Activated CD8-positive, alpha-beta T cell treated with anti-CD3 and anti-CD28 coated beads for 36 hours (primary cell): ENCODE data around the gene SATB1. TPM values are rescaled to one million over a fixed set of nuclear protein-coding genes. Genes with fewer than 3 reads are reported as not detected.

Experiments used
- ATAC-seq: fragments of 200-7000 bp; cut with Tn5 transposase; one replicate; pipeline ENCODE4 v1.10.0; 2021; ENCODE audit warnings: mild to moderate bottlenecking, moderate library complexity
- CTCF ChIA-PET: fragments of 350-600 bp; sonication (Branson Sonifier 250); formaldehyde crosslinking; loops from one replicate; lab custom pipeline; 2021; ENCODE audit warnings: antibody characterized with exemption; lab: Charles Lee
- POLR2A ChIA-PET: fragments of 350-600 bp; sonication (Branson Sonifier 250); formaldehyde crosslinking; loops from one replicate; lab custom pipeline; 2021; ENCODE audit warnings: antibody characterized with exemption; lab: Charles Lee
- DNase-seq: peaks from one replicate; pipeline ENCODE4 v3.0.0-alpha.2; 2020
- H3K27ac Mint-ChIP-seq: one replicate; pipeline ENCODE4 v1.8.0; 2021; ENCODE audit warnings: mild to moderate bottlenecking, mixed read lengths
- H3K27me3 Mint-ChIP-seq: one replicate; pipeline ENCODE4 v1.8.0; 2021; ENCODE audit warnings: mixed read lengths
- H3K36me3 Mint-ChIP-seq: one replicate; pipeline ENCODE4 v1.8.0; 2021; ENCODE audit warnings: low read depth, mixed read lengths
- H3K4me1 Mint-ChIP-seq: one replicate; pipeline ENCODE4 v1.8.0; 2021; ENCODE audit warnings: low read depth, mixed read lengths
- H3K4me3 Mint-ChIP-seq: one replicate; pipeline ENCODE4 v1.8.0; 2021; ENCODE audit warnings: mild to moderate bottlenecking, moderate library complexity, mixed read lengths
- H3K9me3 Mint-ChIP-seq: one replicate; pipeline ENCODE4 v1.8.0; 2021; ENCODE audit warnings: mixed read lengths
- CTCF ChIP-seq: fragments of 200-600 bp; IDR thresholded peaks from one replicate; pipeline ENCODE4 v1.8.0; 2022; ENCODE audit warnings: antibody characterized with exemption, mild to moderate bottlenecking
- intact Hi-C: fragments of 100-400 bp; cut with micrococcal nuclease; formaldehyde crosslinking; loops from one replicate; pipeline ENCODE4 v1.10.0; 2022
- total RNA-seq, 2 experiments: library from RNA; stranded (reverse); gene quantifications; one replicate each; pipeline ENCODE4 v1.2.3, GENCODE V29; 2021

Gene SATB1
- total RNA-seq, 2 experiments from 2014 or later = 208 to 213 TPM

- H3K27ac Mint-ChIP-seq = no peak overlapping the region
- H3K27me3 Mint-ChIP-seq = no peaks in the 10 kb centered on the region
- no peak overlapping the region for H3K4me3 Mint-ChIP-seq
- no peak for DNase-seq
- H3K36me3 Mint-ChIP-seq = peaks cover 71% of the 10 kb centered on the region
- no peak for TF ChIP-seq CTCF
- intact Hi-C loops = no loop called here
- ChIA-PET CTCF (interaction anchor here (0.6 to 1.5 kb wide), 4 partner anchors 10 to 372 kb away, joined by 3 to 6 read pairs (median 3); no protein-coding TSS in a partner anchor), POLR2A (interaction anchor here (0.7 to 1.2 kb wide), 7 partner anchors 10 to 356 kb away, joined by 3 to 4 read pairs (median 3); no protein-coding TSS in a partner anchor)
- ATAC-seq = no peak
- no peaks in the 10 kb centered on the region for H3K9me3 Mint-ChIP-seq
- peaks cover 68% of the 10 kb centered on the region for H3K4me1 Mint-ChIP-seq
Measured at GRCh38 chr3:18385706-18386105, 39.4 kb downstream of the SATB1 start.

- ChIA-PET CTCF (interaction anchor here (1.1 kb wide), 1 partner anchor 13 kb away, joined by 3 read pairs; no protein-coding TSS in a partner anchor), POLR2A (interaction anchor here (1.2 kb wide), 1 partner anchor 13 kb away, joined by 5 read pairs; no protein-coding TSS in a partner anchor)
- ATAC-seq (peak; percentile 55), DNase-seq (no peak)
- Mint-ChIP-seq H3K4me1 (peaks cover 70% of the 10 kb centered on the region), H3K9me3 (no peaks in the 10 kb centered on the region), H3K4me3 (no peak overlapping the region), H3K27me3 (no peaks in the 10 kb centered on the region), H3K27ac (peak overlapping the region; percentile 32), H3K36me3 (peaks cover 72% of the 10 kb centered on the region)
- TF ChIP-seq CTCF = no peak
- intact Hi-C loops = no loop called here
Measured at GRCh38 chr3:18382760-18383369, 42.3 kb downstream of the SATB1 start.

GRCh38 chr3:18379647-18380046 lies 45.5 kb downstream of the SATB1 start:
- H3K27ac Mint-ChIP-seq = peak overlapping the region; percentile 82
- H3K9me3 Mint-ChIP-seq = no peaks in the 10 kb centered on the region
- peaks cover 85% of the 10 kb centered on the region for H3K4me1 Mint-ChIP-seq
- peaks cover 75% of the 10 kb centered on the region for H3K36me3 Mint-ChIP-seq
- DNase-seq = no peak
- H3K27me3 Mint-ChIP-seq = no peaks in the 10 kb centered on the region
- intact Hi-C loops = no loop called here
- no peak for ATAC-seq
- H3K4me3 Mint-ChIP-seq = no peak overlapping the region
- no peak for TF ChIP-seq CTCF
- POLR2A ChIA-PET = no interaction called here
- CTCF ChIA-PET = interaction anchor here (3.0 kb wide), 1 partner anchor 10 kb away, joined by 14 read pairs; no protein-coding TSS in a partner anchor

GRCh38 chr3:18378218-18378617 lies 46.9 kb downstream of the SATB1 start:
- ChIA-PET POLR2A (interaction anchor here (1.1 kb wide), 1 partner anchor 11 kb away, joined by 3 read pairs; no protein-coding TSS in a partner anchor), CTCF (interaction anchor here (1.8 kb wide), 1 partner anchor 12 kb away, joined by 4 read pairs; no protein-coding TSS in a partner anchor)
- DNase-seq = no peak
- H3K4me3 Mint-ChIP-seq = no peak overlapping the region
- H3K9me3 Mint-ChIP-seq = no peaks in the 10 kb centered on the region
- no peak for TF ChIP-seq CTCF
- intact Hi-C loops = no loop called here
- H3K27ac Mint-ChIP-seq = peak overlapping the region; percentile 52
- peaks cover 86% of the 10 kb centered on the region for H3K4me1 Mint-ChIP-seq
- no peak for ATAC-seq
- peaks cover 79% of the 10 kb centered on the region for H3K36me3 Mint-ChIP-seq
- H3K27me3 Mint-ChIP-seq = no peaks in the 10 kb centered on the region

- H3K9me3 Mint-ChIP-seq = no peaks in the 10 kb centered on the region
- ATAC-seq (no peak), DNase-seq (no peak)
- peaks cover 89% of the 10 kb centered on the region for H3K4me1 Mint-ChIP-seq
- peaks cover 81% of the 10 kb centered on the region for H3K36me3 Mint-ChIP-seq
- H3K27me3 Mint-ChIP-seq = no peaks in the 10 kb centered on the region
- no peak for TF ChIP-seq CTCF
- intact Hi-C loops = no loop called here
- H3K4me3 Mint-ChIP-seq = no peak overlapping the region
- ChIA-PET POLR2A (no interaction called here), CTCF (interaction anchor here (1.2 kb wide), 1 partner anchor 13 kb away, joined by 3 read pairs; no protein-coding TSS in a partner anchor)
- no peak overlapping the region for H3K27ac Mint-ChIP-seq
Measured at GRCh38 chr3:18376682-18377081, 48.5 kb downstream of the SATB1 start.
